ENCODE measurements around the gene ARPC2. TPM values are rescaled to one million over a fixed set of nuclear protein-coding genes. Genes with fewer than 3 reads are reported as not detected.

ARPC2 gene
- total RNA-seq, 4 donors from 2014 or later: 181 to 231 (median 193) TPM

GRCh38 chr2:218266316-218266979, 49.5 kb downstream of the ARPC2 start:
- Histone ChIP-seq H3K36me3 (peaks cover 0 to 47% of the 10 kb centered on the region in 2 donors), H3K27ac (no peak overlapping the region), H3K27me3 (no peaks in the 10 kb centered on the region), H3K4me1 (peaks cover 19 to 26% of the 10 kb centered on the region in 2 donors), H3K9me3 (no peaks in the 10 kb centered on the region), H3K4me3 (no peak overlapping the region)
- ATAC-seq: no peak
- no peak for TF ChIP-seq POLR2A (IDR thresholded peaks at IDR 0.05)
- in situ Hi-C loops (cut with MboI; ENCODE audit: low sequenced_read_pairs in 4 of 4) (loop anchor here in 1 of 4 donors (5.0 to 10.0 kb wide), 2 partner anchors 49 to 82 kb away; partner anchors contain the start of gene ARPC2), intact Hi-C loops (cut with DNase I; ENCODE audit: low total_unique reads) (no loop called here)
- DNase-seq: no peak

- no peak overlapping the region for H3K27ac ChIP-seq
- no peaks in the 10 kb centered on the region for H3K9me3 ChIP-seq
- ATAC-seq: no peak
- in situ Hi-C loops (cut with MboI; ENCODE audit: low sequenced_read_pairs in 4 of 4): loop anchor here in 1 of 4 donors (5.0 to 10.0 kb wide), 2 partner anchors 50 to 82 kb away; partner anchors contain the start of gene ARPC2
- intact Hi-C loops (cut with DNase I; ENCODE audit: low total_unique reads): no loop called here
- no peak for DNase-seq
- H3K4me1 ChIP-seq: peaks cover 27 to 34% of the 10 kb centered on the region in 2 donors
- peaks cover 0 to 47% of the 10 kb centered on the region in 2 donors for H3K36me3 ChIP-seq
- no peak for TF ChIP-seq CTCF (IDR thresholded peaks at IDR 0.05 in 4 of 5, conservative IDR thresholded peaks at IDR 0.05 in 1 of 5)
- no peak for TF ChIP-seq POLR2A (IDR thresholded peaks at IDR 0.05)
- H3K4me3 ChIP-seq: no peak overlapping the region
- H3K27me3 ChIP-seq: no peaks in the 10 kb centered on the region
These were observed 50.3 kb downstream of the ARPC2 start for GRCh38 chr2:218267259-218267658.

GRCh38 chr2:218269900-218270720, 53.1 kb downstream of the ARPC2 start, which contains the start of the genes AAMP and PNKD:
AAMP (minus strand) TSS chr2:218270137; CDS start chr2:218270086, 51 bp downstream.
PNKD (plus strand) TSS chr2:218270519; CDS start chr2:218270536, 17 bp downstream.
- in situ Hi-C loops (cut with MboI; ENCODE audit: low sequenced_read_pairs in 4 of 4): loop anchor here in 2 of 4 donors (5.0 to 10.0 kb wide), 4 partner anchors 53 to 295 kb away; partner anchors contain the start of genes ARPC2 (in 1 of the 2), CNOT9 (in 1 of the 2), CTDSP1 (in 1 of the 2) and USP37 (in 1 of the 2)
- Histone ChIP-seq H3K36me3 (peaks cover 0 to 43% of the 10 kb centered on the region in 2 donors), H3K27ac (peak within 1 kb of the TSS; percentile 86 to 94 (median 90)), H3K4me1 (peaks cover 38 to 51% of the 10 kb centered on the region in 2 donors), H3K4me3 (peak within 1 kb of the TSS; percentile 88 to 97 (median 90)), H3K27me3 (no peaks in the 10 kb centered on the region), H3K9me3 (no peaks in the 10 kb centered on the region)
- peak; percentile 88 to 89 for ATAC-seq
- peak; percentile 99 to 100 for DNase-seq
- intact Hi-C loops (cut with DNase I; ENCODE audit: low total_unique reads): loop anchor here (1.0 to 10.0 kb wide), 5 partner anchors 15 to 1855 kb away; partner anchors contain the start of genes ARPC2, CATIP and SMARCAL1
- TF ChIP-seq POLR2A (IDR thresholded peaks at IDR 0.05) (peak; percentile 89 to 91), CTCF (IDR thresholded peaks at IDR 0.05 in 4 of 5, conservative IDR thresholded peaks at IDR 0.05 in 1 of 5) (peak in 3 of 5 experiments; percentile 10 to 18 (median 10))

GRCh38 chr2:218270721-218271486, 53.9 kb downstream of the ARPC2 start:
- H3K36me3 ChIP-seq: peaks cover 0 to 43% of the 10 kb centered on the region in 2 donors
- H3K4me3 ChIP-seq: peak overlapping the region; percentile 88 to 97 (median 90)
- in situ Hi-C loops (cut with MboI; ENCODE audit: low sequenced_read_pairs in 4 of 4) (loop anchor here in 2 of 4 donors (10.0 kb wide), 2 partner anchors 124 to 294 kb away; partner anchors contain the start of genes CNOT9 (in 1 of the 2), CTDSP1 (in 1 of the 2) and USP37 (in 1 of the 2)), intact Hi-C loops (cut with DNase I; ENCODE audit: low total_unique reads) (loop anchor here (1.0 to 10.0 kb wide), 5 partner anchors 14 to 1856 kb away; partner anchors contain the start of genes ARPC2, CATIP and SMARCAL1)
- TF ChIP-seq POLR2A (IDR thresholded peaks at IDR 0.05): no peak
- peak overlapping the region; percentile 78 to 90 (median 83) for H3K27ac ChIP-seq
- ATAC-seq: no peak
- H3K4me1 ChIP-seq: peaks cover 38 to 51% of the 10 kb centered on the region in 2 donors
- DNase-seq: no peak
- H3K9me3 ChIP-seq: no peaks in the 10 kb centered on the region
- no peaks in the 10 kb centered on the region for H3K27me3 ChIP-seq

- no peak for ATAC-seq
- H3K4me1 ChIP-seq: peaks cover 38 to 51% of the 10 kb centered on the region in 2 donors
- peaks cover 0 to 43% of the 10 kb centered on the region in 2 donors for H3K36me3 ChIP-seq
- intact Hi-C loops (cut with DNase I; ENCODE audit: low total_unique reads) (loop anchor here (2.0 to 10.0 kb wide), 3 partner anchors 13 to 1857 kb away; partner anchors contain the start of gene SMARCAL1), in situ Hi-C loops (cut with MboI; ENCODE audit: low sequenced_read_pairs in 4 of 4) (loop anchor here in 2 of 4 donors (10.0 kb wide), 2 partner anchors 123 to 293 kb away; partner anchors contain the start of genes CNOT9 (in 1 of the 2), CTDSP1 (in 1 of the 2) and USP37 (in 1 of the 2))
- no peaks in the 10 kb centered on the region for H3K9me3 ChIP-seq
- no peak for DNase-seq
- no peaks in the 10 kb centered on the region for H3K27me3 ChIP-seq
- H3K27ac ChIP-seq: peak overlapping the region; percentile 78 to 90 (median 83)
- TF ChIP-seq POLR2A (IDR thresholded peaks at IDR 0.05): no peak
- no peak for TF ChIP-seq CTCF (IDR thresholded peaks at IDR 0.05 in 4 of 5, conservative IDR thresholded peaks at IDR 0.05 in 1 of 5)
- peak overlapping the region; percentile 88 to 97 (median 90) for H3K4me3 ChIP-seq
These were observed 54.5 kb downstream of the ARPC2 start for GRCh38 chr2:218271487-218271797.

Measured in gastrocnemius medialis (tissue), 4 donors.